ACC112 (cell line): ENCODE results near the gene SGMS1.
A peak's percentile ranks its signal among the peaks of the same experiment; 100 is the strongest.

Experiments
- H2AFZ ChIP-seq: fragments of 200-600 bp; sonication (generic); one replicate; pipeline ENCODE4 v1.6.0; 2017; ENCODE audit warnings: antibody characterized with exemption, low read length; ENCODE audit not compliant: unreplicated experiment
- H3K27ac ChIP-seq: fragments of 200-600 bp; sonication (generic); 2 replicates; pipeline ENCODE4 v1.5.1; 2014; ENCODE audit warnings: low read depth, mild to moderate bottlenecking, antibody characterized with exemption, low read length, moderate library complexity
- H3K27me3 ChIP-seq: fragments of 200-600 bp; sonication (generic); 2 replicates; pipeline ENCODE4 v1.6.1; 2014; ENCODE audit warnings: mild to moderate bottlenecking, antibody characterized with exemption, low read length, moderate library complexity, mixed read lengths; ENCODE audit not compliant: insufficient read depth
- H3K36me3 ChIP-seq: fragments of 200-600 bp; sonication (generic); 2 replicates; pipeline ENCODE4 v1.6.1; 2016; ENCODE audit warnings: mild to moderate bottlenecking, antibody characterized with exemption, low read length, moderate library complexity, mixed read lengths; ENCODE audit not compliant: insufficient read depth
- H3K4me1 ChIP-seq: fragments of 200-600 bp; sonication (generic); one replicate; pipeline ENCODE4 v1.6.1; 2016; ENCODE audit warnings: low read length, mixed read lengths; ENCODE audit not compliant: insufficient read depth, unreplicated experiment, control insufficient read depth
- H3K4me3 ChIP-seq: fragments of 200-600 bp; sonication (generic); 2 replicates; pipeline ENCODE4 v1.5.1; 2014; ENCODE audit warnings: mild to moderate bottlenecking, low read depth, low read length
- H3K79me2 ChIP-seq: fragments of 200-600 bp; sonication (generic); one replicate; pipeline ENCODE4 v1.6.0; 2016; ENCODE audit warnings: low read length; ENCODE audit not compliant: control insufficient read depth, unreplicated experiment, insufficient read depth

Gene SGMS1

DNA sequence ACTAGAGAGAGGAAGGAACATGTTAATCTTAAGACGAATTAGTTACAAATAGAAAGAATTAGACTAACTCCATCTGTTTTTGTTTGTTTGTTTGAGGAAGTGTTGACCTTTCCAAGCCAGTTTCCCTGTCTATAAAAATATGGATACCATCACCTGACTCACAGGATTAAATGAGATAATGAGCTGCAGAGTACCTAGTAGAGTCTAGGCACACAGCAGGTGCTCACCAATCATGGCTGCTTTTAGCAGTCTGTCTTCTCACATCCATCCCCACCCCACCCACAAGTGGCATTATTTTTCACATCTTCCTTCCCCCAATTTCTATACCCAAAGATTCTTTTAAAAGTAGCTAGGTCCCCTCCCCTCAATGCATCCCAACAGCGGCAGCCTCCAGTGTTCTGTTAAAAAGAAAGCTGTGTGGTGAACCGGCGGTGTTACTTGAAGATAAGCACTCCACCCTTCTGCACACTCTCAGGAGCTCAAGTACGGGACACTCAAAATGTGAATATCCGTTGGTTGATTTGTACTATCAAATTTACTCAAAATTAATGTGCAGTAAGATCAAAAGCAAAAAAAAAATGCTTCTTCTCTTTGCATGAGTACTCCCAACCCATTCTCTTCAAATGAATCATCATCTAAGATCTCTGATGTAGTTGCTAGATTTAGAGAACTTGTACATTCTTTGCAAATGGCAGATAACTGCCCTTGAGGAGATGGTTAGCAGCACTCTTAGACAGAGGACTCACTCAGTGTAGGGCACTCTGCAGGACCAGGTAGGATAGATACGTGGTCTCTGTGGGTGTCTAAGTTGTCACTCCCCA is 227.1 kb downstream of the SGMS1 start:
- Histone ChIP-seq H3K79me2 (peaks cover 47% of the 10 kb centered on the region), H3K4me1 (peaks cover 62% of the 10 kb centered on the region), H2AFZ (no peak overlapping the region), H3K27ac (peak overlapping the region; percentile 98), H3K27me3 (no peaks in the 10 kb centered on the region), H3K36me3 (no peaks in the 10 kb centered on the region), H3K4me3 (no peak overlapping the region; the same call in 1 of the 2 replicates)

DNA sequence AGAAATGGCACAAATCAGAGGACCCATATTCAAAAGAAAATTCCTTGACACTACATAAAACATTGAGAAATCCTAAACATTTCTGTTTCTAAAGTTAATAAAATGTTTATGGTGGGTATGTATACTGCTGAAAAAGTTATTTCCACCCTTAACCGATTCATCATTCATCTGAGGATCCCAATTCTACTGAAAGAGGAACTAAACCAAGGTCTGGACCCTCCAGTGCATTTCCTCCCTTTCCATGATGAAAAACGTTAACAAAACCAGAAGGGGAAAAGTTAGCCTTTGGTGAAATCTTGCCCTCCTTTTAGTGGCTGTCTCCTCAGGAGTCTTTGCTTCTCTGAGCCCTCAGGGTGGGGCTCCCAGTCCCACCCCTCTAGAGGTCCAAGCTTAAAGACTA is 227.9 kb downstream of the SGMS1 start:
- Histone ChIP-seq H3K4me1 (peaks cover 62% of the 10 kb centered on the region), H3K27me3 (no peaks in the 10 kb centered on the region), H3K36me3 (no peaks in the 10 kb centered on the region), H2AFZ (no peak overlapping the region), H3K79me2 (peaks cover 45% of the 10 kb centered on the region), H3K4me3 (no peak overlapping the region), H3K27ac (peak overlapping the region; percentile 98)

DNA sequence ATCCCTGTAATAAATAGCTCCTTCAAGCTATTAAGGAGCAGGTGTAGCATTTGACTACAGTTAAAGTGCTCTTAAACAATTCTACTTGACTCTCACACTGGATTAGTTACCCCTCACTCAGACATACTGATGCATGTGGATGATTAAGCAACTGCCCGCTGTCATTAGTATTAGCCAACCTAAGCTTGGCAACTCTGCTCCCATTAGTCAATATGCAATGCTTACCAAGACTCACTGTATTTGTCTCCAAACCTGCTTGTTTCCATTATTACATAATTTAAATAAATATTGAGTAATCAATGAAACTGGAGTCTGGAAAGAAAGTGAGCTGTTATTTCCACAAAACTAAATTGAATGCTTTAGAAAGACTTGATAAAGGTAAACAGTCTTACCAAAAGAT is 228.5 kb downstream of the SGMS1 start:
- peaks cover 62% of the 10 kb centered on the region for H3K4me1 ChIP-seq
- peak overlapping the region; percentile 53; the same call in 1 of the 2 replicates for H3K4me3 ChIP-seq
- H3K27me3 ChIP-seq = no peaks in the 10 kb centered on the region
- H2AFZ ChIP-seq = no peak overlapping the region
- H3K36me3 ChIP-seq = no peaks in the 10 kb centered on the region
- peak overlapping the region; percentile 98 for H3K27ac ChIP-seq
- H3K79me2 ChIP-seq = peaks cover 46% of the 10 kb centered on the region

DNA sequence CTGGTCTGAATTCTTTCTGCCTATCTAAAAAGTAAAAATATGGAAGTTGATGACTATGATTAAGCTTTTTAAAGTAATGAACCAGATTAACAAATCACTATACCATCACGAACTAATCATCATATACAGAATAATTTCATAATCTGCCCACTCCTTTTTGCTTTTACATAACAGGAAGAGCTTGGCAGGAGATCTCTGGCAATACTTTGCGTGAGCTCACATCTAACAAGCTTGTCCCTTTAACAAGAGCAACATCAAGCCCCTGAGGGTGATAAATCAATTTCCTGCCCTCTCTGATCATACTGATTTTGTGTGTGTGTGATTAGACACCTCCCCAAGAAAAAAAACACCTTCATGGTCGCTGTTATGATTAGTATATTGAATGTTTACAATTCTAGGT is 228.9 kb downstream of the SGMS1 start:
- Histone ChIP-seq H3K27me3 (no peaks in the 10 kb centered on the region), H3K36me3 (no peaks in the 10 kb centered on the region), H2AFZ (no peak overlapping the region), H3K4me3 (peak overlapping the region; percentile 53; the same call in 1 of the 2 replicates), H3K27ac (peak overlapping the region; percentile 98), H3K79me2 (peaks cover 49% of the 10 kb centered on the region), H3K4me1 (peaks cover 62% of the 10 kb centered on the region)

DNA sequence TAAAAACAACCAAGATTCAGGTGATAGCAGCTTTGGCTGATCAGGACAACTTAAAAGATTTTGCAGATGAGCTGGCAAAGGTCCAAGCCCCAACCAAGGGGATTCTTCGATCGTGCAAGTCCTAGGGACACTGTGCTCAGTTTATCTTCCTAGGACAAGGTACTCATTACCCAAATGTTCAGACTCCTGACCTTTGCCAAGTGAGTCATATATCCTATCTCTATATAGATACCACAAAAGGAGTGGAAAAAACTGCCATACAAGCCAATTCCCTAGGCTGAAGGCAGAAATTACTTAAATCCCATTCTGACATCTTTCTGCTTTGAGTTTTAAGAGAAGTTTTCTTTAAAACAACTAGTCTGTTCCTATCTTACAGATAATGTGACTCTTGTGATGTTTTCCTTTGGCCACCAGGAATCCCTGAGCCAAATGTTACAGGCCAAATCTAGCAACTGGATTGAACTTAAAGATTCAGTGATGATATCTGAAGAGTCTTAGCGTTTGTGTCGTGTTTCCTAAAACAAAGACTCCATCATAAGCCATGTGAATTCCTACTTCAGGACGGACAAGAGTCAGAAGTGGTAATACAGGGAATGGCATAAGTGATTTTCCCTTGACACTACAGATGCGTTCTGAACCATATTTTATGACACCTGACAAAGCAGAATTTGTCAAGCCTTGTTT is 229.8 kb downstream of the SGMS1 start:
- Histone ChIP-seq H3K36me3 (no peaks in the 10 kb centered on the region), H3K27me3 (no peaks in the 10 kb centered on the region), H3K79me2 (peaks cover 49% of the 10 kb centered on the region), H3K27ac (peak overlapping the region; percentile 98), H2AFZ (no peak overlapping the region), H3K4me1 (peaks cover 60% of the 10 kb centered on the region), H3K4me3 (peak overlapping the region; percentile 53)

DNA sequence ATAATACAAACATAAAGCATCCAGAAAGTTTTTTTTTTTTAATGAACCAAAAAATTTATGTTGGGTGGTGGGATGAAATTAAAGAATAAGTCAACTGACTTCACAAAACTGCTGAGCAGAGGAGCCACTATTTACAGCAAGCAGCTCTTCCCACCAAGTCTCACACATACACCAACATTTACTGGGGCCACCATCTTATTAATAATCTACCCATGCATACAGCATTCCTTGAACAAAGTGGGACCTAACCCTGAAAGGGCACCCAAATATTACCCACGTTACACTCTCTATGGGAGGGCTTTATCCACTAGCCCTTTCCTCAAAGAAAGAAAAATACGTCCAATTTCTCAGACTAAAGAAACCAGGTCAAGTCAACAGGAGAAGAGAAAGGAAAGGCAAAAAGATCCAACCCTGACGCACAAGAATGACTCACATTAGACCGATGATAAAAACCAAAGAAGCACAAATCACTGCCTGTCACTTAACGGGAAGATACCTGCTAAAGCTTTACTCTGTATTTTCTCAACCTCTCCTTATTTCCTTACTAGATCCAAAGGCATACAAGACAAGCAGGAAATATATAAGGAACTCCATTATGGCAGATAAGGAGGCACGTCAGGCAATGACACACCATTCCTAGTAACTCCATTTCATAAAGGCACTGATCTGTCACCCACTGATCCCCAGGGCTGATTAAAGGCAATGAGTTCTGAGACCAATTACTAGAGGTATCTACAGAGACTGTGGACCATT is 230.6 kb downstream of the SGMS1 start:
- Histone ChIP-seq H3K4me1 (peaks cover 57% of the 10 kb centered on the region), H3K36me3 (no peaks in the 10 kb centered on the region), H3K27me3 (no peaks in the 10 kb centered on the region), H3K27ac (peak overlapping the region; percentile 98), H3K4me3 (peak overlapping the region; percentile 49), H3K79me2 (peaks cover 49% of the 10 kb centered on the region), H2AFZ (no peak overlapping the region)

DNA sequence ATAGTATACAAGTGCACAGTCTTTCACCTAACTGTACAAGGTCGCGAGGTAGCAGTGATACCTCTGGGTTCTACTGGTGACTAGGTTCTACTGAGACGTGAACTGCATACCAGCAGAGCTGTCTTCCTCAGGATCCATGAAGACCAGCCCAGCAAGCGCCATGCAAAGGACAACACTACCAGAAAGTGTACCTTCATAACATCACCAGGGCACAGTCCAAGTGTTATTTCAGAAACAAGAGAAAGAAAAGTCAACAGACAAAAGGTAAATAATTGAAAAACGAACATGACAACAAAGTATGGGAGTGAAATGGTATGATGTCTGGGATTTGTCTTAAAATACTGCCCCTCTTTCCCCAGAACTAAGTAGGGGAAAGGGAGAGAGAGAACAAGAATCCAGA is 231.3 kb downstream of the SGMS1 start:
- Histone ChIP-seq H3K36me3 (no peaks in the 10 kb centered on the region), H3K27me3 (no peaks in the 10 kb centered on the region), H3K79me2 (peaks cover 49% of the 10 kb centered on the region), H3K27ac (peak overlapping the region; percentile 98), H2AFZ (no peak overlapping the region), H3K4me1 (peaks cover 50% of the 10 kb centered on the region), H3K4me3 (no peak overlapping the region)

DNA sequence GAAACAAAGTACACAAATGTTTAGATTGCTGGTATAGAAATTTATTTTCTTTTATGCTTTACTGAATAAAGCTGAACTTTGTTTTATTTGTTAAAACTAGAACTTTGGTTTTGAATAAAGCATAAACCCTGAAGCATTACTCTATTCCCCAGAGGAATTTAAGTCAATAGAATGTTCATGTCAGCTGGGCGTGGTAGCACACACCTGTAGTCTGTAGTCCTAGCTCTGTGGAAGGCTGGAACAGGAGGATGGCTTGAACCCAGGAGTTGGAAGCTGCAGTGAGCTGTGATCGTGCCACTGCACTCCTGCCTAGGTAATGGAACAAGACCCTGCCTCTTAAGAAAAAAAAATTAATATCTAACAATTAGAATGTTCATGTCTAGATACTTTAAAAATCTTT is 233.5 kb downstream of the SGMS1 start:
- peaks cover 50% of the 10 kb centered on the region for H3K79me2 ChIP-seq
- H3K4me1 ChIP-seq = peaks cover 29% of the 10 kb centered on the region
- H2AFZ ChIP-seq = no peak overlapping the region
- H3K36me3 ChIP-seq = no peaks in the 10 kb centered on the region
- H3K27me3 ChIP-seq = no peaks in the 10 kb centered on the region
- H3K4me3 ChIP-seq = no peak overlapping the region
- H3K27ac ChIP-seq = no peak overlapping the region

DNA sequence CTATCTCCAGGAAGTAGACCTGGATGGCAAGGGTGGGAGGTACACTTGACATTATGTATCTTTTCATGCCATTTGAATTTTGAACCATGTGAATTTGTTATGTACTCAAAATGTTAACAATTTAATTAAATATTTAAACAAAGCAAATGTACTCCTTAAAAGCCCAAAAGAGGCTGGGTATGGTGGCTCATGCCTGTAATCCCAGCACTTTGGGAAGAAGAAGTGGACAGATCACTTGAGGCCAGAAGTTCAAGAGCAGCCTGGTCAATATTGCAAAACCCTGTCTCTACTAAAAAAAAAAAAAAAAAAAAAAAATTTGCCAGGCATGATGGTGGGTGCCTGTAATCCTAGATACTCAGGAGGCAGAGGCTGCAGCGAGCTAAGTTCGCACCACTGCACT is 235.6 kb downstream of the SGMS1 start:
- Histone ChIP-seq H2AFZ (no peak overlapping the region), H3K36me3 (no peaks in the 10 kb centered on the region), H3K4me3 (no peak overlapping the region), H3K27me3 (no peaks in the 10 kb centered on the region), H3K79me2 (peaks cover 50% of the 10 kb centered on the region), H3K27ac (no peak overlapping the region), H3K4me1 (peaks cover 9% of the 10 kb centered on the region)

DNA sequence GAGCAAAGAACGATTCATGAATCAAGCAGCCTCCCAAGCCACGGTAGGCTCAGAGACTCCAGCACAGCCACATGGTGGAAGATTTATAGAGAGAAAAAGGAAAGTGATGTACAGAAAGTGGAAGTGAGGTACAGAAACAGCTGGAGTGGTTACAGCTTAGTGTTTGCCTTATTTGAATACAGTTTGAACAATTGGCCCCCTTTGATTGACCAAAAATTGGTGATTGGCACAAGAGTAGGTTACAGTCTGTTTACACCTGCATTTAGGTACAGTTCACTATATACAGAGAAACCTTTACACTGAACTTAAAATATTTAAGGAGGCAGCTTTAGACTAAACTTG is 236.1 kb downstream of the SGMS1 start:
- no peaks in the 10 kb centered on the region for H3K27me3 ChIP-seq
- peaks cover 4% of the 10 kb centered on the region for H3K4me1 ChIP-seq
- H3K36me3 ChIP-seq = no peaks in the 10 kb centered on the region
- H3K4me3 ChIP-seq = no peak overlapping the region
- H3K79me2 ChIP-seq = peaks cover 49% of the 10 kb centered on the region
- H3K27ac ChIP-seq = no peak overlapping the region
- no peak overlapping the region for H2AFZ ChIP-seq
